Astrocyte of the spinal cord (primary cell): ENCODE results near the gene DUSP22.

ENCODE experiments used
- DNase-seq: peaks from one replicate; pipeline ENCODE4 v3.0.0; 2011; ENCODE audit warnings: low read depth, low spot score
- H3K4me3 ChIP-seq: 2 replicates; pipeline ENCODE4 v1.5.1; 2011; ENCODE audit warnings: low read depth, mild to moderate bottlenecking, low read length, moderate library complexity
- CTCF ChIP-seq: IDR thresholded peaks from 2 replicates; pipeline ENCODE4 v1.5.1; 2012; ENCODE audit warnings: low read depth, mild to moderate bottlenecking, low read length, inconsistent platforms
- in situ Hi-C: cut with HindIII; loops from 2 replicates; pipeline ENCODE4 v1.10.0; 2017; ENCODE audit warnings: low sequenced_read_pairs

The DUSP22 gene

DNA sequence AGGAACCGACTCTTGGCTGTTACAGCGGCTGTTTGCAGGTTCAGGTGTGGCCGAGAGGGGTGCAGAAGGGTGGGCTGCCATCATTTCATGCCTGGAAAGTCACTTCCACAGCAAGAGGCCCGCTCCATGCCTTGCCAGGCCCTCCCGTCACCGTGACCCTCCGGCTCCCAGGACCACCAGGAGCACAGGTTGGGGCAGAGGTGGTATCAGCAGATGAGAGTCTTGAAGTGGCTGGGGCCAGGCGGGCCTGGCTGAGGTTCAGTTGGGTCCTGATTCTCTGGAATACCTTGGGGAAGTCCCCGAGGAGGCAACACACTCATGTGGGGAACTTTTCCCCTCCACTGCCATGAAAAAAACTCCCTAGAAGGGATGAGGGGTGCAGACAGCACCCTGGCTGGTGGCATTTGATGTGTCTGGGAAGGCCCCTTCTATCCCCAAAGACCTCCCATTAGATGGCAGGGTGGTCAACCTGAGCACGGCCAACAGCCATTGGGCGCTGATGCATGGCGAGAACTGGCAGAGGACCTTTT lies 65.0 kb downstream of the DUSP22 start:
- in situ Hi-C loops, result no loop called here
- H3K4me3 ChIP-seq, result no peak overlapping the region
- no peak for DNase-seq
- no peak for TF ChIP-seq CTCF

GRCh38 chr6:357791-358341 lies 65.6 kb downstream of the DUSP22 start:
- H3K4me3 ChIP-seq, result no peak overlapping the region
- in situ Hi-C loops, result no loop called here
- no peak for DNase-seq
- no peak for TF ChIP-seq CTCF

DNA sequence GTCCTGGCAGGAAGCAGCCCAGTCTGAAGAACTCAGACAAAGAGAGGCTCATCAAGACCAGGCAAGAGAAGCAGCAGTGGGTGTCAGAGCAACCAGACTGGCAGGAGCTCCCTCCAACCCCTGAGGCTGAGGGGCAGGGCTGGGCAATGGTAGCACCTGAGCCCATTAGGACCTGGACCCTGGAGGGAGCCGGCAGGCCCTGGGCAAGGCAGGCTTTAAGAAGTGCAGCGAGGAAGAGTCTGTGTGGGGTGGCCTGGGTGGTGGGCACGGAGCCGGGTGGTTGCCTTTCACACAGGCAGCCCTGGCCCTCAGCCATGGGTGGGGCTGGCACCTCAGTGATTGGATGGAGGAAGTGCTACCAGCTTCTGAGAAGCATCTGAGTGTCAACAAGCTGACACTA lies 66.1 kb downstream of the DUSP22 start:
- in situ Hi-C loops, result no loop called here
- no peak overlapping the region for H3K4me3 ChIP-seq
- no peak for TF ChIP-seq CTCF
- no peak for DNase-seq

DNA sequence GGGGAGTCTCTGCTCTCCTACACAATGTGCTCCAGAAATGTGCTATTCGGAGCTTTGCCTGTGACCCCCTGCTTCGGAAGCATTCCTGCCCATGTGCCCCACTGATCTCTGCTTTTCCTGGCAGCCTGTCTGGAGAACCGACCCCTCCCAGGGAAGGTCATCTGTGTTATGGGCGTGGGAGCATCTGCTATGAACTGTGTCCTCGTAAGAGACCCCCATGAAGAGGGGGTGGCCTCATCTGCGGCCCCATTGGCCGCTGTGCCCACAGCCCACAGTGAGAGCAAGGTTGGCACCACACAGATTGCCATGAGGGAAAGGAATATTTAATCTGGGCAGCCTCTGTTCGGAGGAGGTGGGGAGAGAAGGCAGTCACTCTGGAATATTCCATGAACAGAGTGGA lies 66.6 kb downstream of the DUSP22 start:
- no peak for TF ChIP-seq CTCF
- in situ Hi-C loops, result no loop called here
- DNase-seq, result no peak
- H3K4me3 ChIP-seq, result no peak overlapping the region

- no peak overlapping the region for H3K4me3 ChIP-seq
- in situ Hi-C loops, result no loop called here
- no peak for TF ChIP-seq CTCF
- no peak for DNase-seq
Measured at GRCh38 chr6:359261-360035, 67.2 kb downstream of the DUSP22 start.

DNA sequence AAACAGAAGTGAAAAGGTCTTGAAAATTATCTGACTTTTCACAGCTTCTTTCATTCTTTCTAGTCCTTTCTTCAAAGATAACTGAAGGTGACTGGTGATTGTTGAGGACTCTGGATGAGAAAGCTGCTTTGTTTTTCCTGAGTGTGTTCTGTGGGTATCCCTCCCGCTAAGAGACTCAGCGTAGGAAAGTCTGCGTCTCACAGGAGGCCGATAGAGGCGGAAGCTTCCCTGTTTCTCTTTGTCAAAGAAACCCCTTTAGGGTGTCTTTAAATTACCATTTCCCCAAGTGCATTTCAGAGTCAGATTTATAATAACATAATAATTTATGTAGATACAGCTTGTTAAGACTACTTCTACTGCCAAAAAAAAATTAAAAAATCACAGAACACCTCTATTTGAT lies 68.1 kb downstream of the DUSP22 start:
- in situ Hi-C loops, result no loop called here
- H3K4me3 ChIP-seq, result no peak overlapping the region
- no peak for DNase-seq
- no peak for TF ChIP-seq CTCF
